Measurements from ENCODE around the gene KRTAP3-3.

KRTAP3-3 gene

GRCh38 chr17:40974366-40974765 lies 19.6 kb downstream of the KRTAP3-3 start:
- DNase-seq (ENCODE audit: low spot score in 2 of 2): no peak
- H3K4me3 Mint-ChIP-seq: no peak overlapping the region
- ATAC-seq (replicated peaks; ENCODE audit: extremely low read depth, poor library complexity, severe bottlenecking): no peak
- H3K36me3 Mint-ChIP-seq (ENCODE audit: insufficient read depth): no peaks in the 10 kb centered on the region
- no peaks in the 10 kb centered on the region for H3K9me3 Mint-ChIP-seq
- H3K4me1 Mint-ChIP-seq: no peaks in the 10 kb centered on the region
- no peak overlapping the region for H3K27ac Mint-ChIP-seq (ENCODE audit: low read depth)
- peaks cover 57% of the 10 kb centered on the region for H3K27me3 Mint-ChIP-seq

- ATAC-seq (replicated peaks; ENCODE audit: extremely low read depth, poor library complexity, severe bottlenecking) (no peak), DNase-seq (ENCODE audit: low spot score in 2 of 2) (no peak)
- Mint-ChIP-seq H3K27me3 (peaks cover 27% of the 10 kb centered on the region), H3K27ac (ENCODE audit: low read depth) (no peak overlapping the region), H3K4me3 (no peak overlapping the region), H3K36me3 (ENCODE audit: insufficient read depth) (no peaks in the 10 kb centered on the region), H3K4me1 (peaks cover 5% of the 10 kb centered on the region), H3K9me3 (no peaks in the 10 kb centered on the region)
Measured at GRCh38 chr17:40967582-40967981, 26.4 kb downstream of the KRTAP3-3 start.

- H3K27ac Mint-ChIP-seq (ENCODE audit: low read depth): no peak within 1 kb of the TSS
- ATAC-seq (replicated peaks; ENCODE audit: extremely low read depth, poor library complexity, severe bottlenecking): no peak
- no peak within 1 kb of the TSS for H3K4me3 Mint-ChIP-seq
- H3K9me3 Mint-ChIP-seq: no peaks in the 10 kb centered on the region
- H3K36me3 Mint-ChIP-seq (ENCODE audit: insufficient read depth): no peaks in the 10 kb centered on the region
- peaks cover 22% of the 10 kb centered on the region for H3K27me3 Mint-ChIP-seq
- no peak for DNase-seq (ENCODE audit: low spot score in 2 of 2)
- peaks cover 5% of the 10 kb centered on the region for H3K4me1 Mint-ChIP-seq
Measured at GRCh38 chr17:40966848-40967247, 27.1 kb downstream of the KRTAP3-3 start, which contains the start of gene KRT39. KRT39 (minus strand) TSS chr17:40966948; CDS start chr17:40966856, 92 bp downstream.

DNA sequence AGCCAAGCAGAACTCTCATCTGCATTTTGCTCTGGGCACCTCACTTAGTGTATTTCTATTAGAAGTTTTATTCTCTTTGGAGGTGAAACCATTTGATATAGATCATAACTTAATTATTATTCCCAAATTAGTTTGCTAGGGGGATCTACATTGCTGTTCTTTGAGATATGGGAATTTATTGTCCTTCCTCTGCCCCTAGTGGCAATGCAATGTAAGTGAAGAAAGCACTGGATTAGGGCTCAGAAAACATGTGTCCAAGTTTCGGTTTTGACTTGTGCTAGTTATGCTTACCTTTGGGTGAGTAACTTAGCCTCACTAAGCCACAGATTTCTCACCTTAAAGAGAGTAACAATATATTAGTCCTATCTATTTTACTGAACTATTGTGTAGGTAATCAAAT lies 30.1 kb downstream of the KRTAP3-3 start:
- Mint-ChIP-seq H3K9me3 (no peaks in the 10 kb centered on the region), H3K36me3 (ENCODE audit: insufficient read depth) (no peaks in the 10 kb centered on the region), H3K4me1 (peaks cover 5% of the 10 kb centered on the region), H3K27ac (ENCODE audit: low read depth) (no peak overlapping the region), H3K4me3 (no peak overlapping the region), H3K27me3 (peaks cover 15% of the 10 kb centered on the region)
- ATAC-seq (replicated peaks; ENCODE audit: extremely low read depth, poor library complexity, severe bottlenecking) (no peak), DNase-seq (ENCODE audit: low spot score in 2 of 2) (no peak)

DNA sequence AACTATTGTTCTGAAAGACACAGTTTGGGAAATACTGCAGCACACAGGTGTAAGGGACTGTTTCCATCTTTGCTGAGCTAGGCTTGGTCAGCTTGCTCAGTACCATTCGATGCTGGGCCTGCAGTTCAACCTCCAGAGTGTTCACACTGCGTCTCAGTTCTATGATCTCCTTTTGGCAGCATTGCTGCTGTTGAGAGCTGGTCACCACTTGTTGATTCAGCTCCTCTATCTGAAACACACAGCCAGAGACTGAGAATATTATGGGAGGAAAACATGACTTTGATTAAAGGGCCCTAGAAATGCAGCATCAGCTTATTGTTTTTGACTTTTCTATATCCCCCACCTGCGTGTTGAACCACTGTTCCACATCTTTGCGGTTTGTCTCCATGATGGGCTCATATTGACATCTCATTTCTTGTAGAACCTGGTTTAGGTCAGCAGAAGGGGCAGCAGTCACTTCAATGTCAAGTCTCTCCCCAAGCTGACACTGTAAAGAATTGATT lies 31.9 kb downstream of the KRTAP3-3 start:
- H3K4me1 Mint-ChIP-seq: peaks cover 5% of the 10 kb centered on the region
- H3K27ac Mint-ChIP-seq (ENCODE audit: low read depth): no peak overlapping the region
- H3K4me3 Mint-ChIP-seq: no peak overlapping the region

GRCh38 chr17:40961591-40961990 lies 32.4 kb downstream of the KRTAP3-3 start:
- no peak overlapping the region for H3K4me3 Mint-ChIP-seq
- peaks cover 5% of the 10 kb centered on the region for H3K4me1 Mint-ChIP-seq
- H3K36me3 Mint-ChIP-seq (ENCODE audit: insufficient read depth): no peaks in the 10 kb centered on the region
- DNase-seq (ENCODE audit: low spot score in 2 of 2) (no peak), ATAC-seq (replicated peaks; ENCODE audit: extremely low read depth, poor library complexity, severe bottlenecking) (no peak)
- no peak overlapping the region for H3K27ac Mint-ChIP-seq (ENCODE audit: low read depth)
- H3K27me3 Mint-ChIP-seq: peaks cover 11% of the 10 kb centered on the region
- no peaks in the 10 kb centered on the region for H3K9me3 Mint-ChIP-seq

More for the DNA sequence above, 31.9 kb downstream of the KRTAP3-3 start:
- ATAC-seq (replicated peaks; ENCODE audit: extremely low read depth, poor library complexity, severe bottlenecking) (no peak), DNase-seq (ENCODE audit: low spot score in 2 of 2) (no peak)
- no peaks in the 10 kb centered on the region for H3K9me3 Mint-ChIP-seq
- no peaks in the 10 kb centered on the region for H3K36me3 Mint-ChIP-seq (ENCODE audit: insufficient read depth)
- peaks cover 11% of the 10 kb centered on the region for H3K27me3 Mint-ChIP-seq

- H3K27me3 Mint-ChIP-seq: peaks cover 25% of the 10 kb centered on the region
- DNase-seq (ENCODE audit: low spot score in 2 of 2) (no peak), ATAC-seq (replicated peaks; ENCODE audit: extremely low read depth, poor library complexity, severe bottlenecking) (no peak)
- H3K36me3 Mint-ChIP-seq (ENCODE audit: insufficient read depth): no peaks in the 10 kb centered on the region
- H3K9me3 Mint-ChIP-seq: no peaks in the 10 kb centered on the region
- no peak overlapping the region for H3K4me3 Mint-ChIP-seq
- H3K27ac Mint-ChIP-seq (ENCODE audit: low read depth): no peak overlapping the region
- H3K4me1 Mint-ChIP-seq: peaks cover 5% of the 10 kb centered on the region
Measured at GRCh38 chr17:40960144-40960543, 33.8 kb downstream of the KRTAP3-3 start.

DNA sequence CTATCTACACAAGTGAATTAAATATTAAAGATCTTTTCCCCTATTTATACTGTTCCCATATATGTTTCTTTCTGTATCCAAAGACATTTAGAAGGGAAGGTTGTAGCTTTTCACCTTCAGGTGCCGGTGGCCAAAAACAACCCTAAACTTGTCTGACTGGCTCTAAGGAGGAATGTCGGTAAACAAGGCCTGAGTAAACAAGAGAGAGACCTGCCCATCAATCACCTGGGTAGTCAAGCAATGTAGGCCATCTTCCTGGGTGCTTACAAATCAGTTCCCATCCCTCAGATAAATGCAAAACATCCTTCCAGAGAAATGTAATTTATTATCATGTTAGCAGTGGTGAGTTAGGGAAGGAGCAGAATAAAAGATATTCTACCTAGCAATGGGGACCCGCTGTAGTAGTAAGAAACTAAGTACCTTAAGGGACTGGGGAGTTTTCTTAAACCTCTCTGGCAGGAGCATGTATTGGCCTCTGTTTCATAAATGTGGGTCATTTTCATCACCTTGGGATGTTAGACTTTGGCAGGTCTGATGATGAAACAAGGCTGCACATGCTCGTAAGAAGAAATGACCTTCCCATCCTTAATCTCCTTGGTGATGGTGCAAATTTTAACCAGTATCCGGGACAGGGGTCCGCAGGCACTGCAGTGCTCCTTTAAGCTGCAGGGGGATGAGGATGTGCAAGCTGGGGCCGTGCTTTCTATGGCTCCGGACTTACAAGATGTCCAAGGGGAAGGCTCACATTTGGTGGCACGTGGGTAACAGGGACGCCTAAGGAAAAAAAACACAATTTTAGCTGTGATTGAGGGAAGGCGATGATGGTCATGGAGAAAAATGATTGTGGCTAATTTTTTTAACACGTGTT lies 35.6 kb downstream of the KRTAP3-3 start:
- H3K27me3 Mint-ChIP-seq: peaks cover 43% of the 10 kb centered on the region
- H3K4me1 Mint-ChIP-seq: no peaks in the 10 kb centered on the region
- no peaks in the 10 kb centered on the region for H3K9me3 Mint-ChIP-seq
- no peak overlapping the region for H3K27ac Mint-ChIP-seq (ENCODE audit: low read depth)
- no peak for DNase-seq (ENCODE audit: low spot score in 2 of 2)
- no peak overlapping the region for H3K4me3 Mint-ChIP-seq
- ATAC-seq (replicated peaks; ENCODE audit: extremely low read depth, poor library complexity, severe bottlenecking): no peak
- H3K36me3 Mint-ChIP-seq (ENCODE audit: insufficient read depth): no peaks in the 10 kb centered on the region

DNA sequence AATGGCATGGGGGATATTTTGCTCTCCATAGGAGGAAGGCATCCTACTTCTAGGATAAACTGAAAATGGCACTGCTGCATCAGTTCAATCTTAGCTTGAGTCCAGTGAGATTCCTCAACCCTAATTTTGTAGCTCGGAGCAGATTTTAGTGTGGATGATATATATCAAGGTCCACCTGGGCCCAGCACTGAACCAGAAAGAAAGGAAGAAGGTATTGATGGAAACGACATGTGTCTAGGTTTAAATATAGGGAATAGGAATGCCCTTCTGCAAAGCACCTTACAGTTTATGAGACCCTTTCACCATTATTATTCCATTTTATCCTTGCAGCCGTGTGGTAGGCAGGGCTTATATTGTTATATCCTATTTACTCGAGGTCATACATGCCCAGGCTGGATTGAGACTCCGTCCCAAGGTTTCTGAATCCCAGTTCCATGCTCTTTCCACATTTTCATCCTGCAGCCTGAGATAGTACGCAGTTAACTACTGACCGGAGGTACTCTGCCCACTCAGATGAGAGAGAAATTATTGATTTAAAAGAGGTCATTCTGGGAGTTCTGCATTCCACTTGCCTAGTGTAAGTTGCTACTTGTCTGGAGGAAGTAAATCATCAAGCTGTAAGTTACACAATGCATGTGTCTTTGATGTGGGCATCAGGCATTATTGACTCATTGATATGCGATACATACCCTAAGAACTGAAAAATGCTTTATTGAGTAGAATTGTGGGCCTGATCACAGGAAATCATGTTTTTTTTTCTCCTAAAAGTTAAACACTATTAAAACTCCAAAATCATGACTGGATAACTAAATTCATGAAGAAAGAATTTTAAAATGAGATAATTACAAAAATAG lies 37.3 kb downstream of the KRTAP3-3 start:
- ATAC-seq (replicated peaks; ENCODE audit: extremely low read depth, poor library complexity, severe bottlenecking) (no peak), DNase-seq (ENCODE audit: low spot score in 2 of 2) (no peak)
- Mint-ChIP-seq H3K36me3 (ENCODE audit: insufficient read depth) (no peaks in the 10 kb centered on the region), H3K4me1 (no peaks in the 10 kb centered on the region), H3K27ac (ENCODE audit: low read depth) (no peak overlapping the region), H3K27me3 (peaks cover 57% of the 10 kb centered on the region), H3K4me3 (no peak overlapping the region), H3K9me3 (no peaks in the 10 kb centered on the region)

GRCh38 chr17:40953881-40954280 lies 40.1 kb downstream of the KRTAP3-3 start:
- H3K27me3 Mint-ChIP-seq: peaks cover 74% of the 10 kb centered on the region
- H3K4me3 Mint-ChIP-seq: no peak overlapping the region
- no peaks in the 10 kb centered on the region for H3K4me1 Mint-ChIP-seq
- H3K27ac Mint-ChIP-seq (ENCODE audit: low read depth): no peak overlapping the region
- no peaks in the 10 kb centered on the region for H3K36me3 Mint-ChIP-seq (ENCODE audit: insufficient read depth)
- H3K9me3 Mint-ChIP-seq: no peaks in the 10 kb centered on the region
- DNase-seq (ENCODE audit: low spot score in 2 of 2) (no peak), ATAC-seq (replicated peaks; ENCODE audit: extremely low read depth, poor library complexity, severe bottlenecking) (no peak)

- Mint-ChIP-seq H3K4me1 (no peaks in the 10 kb centered on the region), H3K27me3 (peaks cover 77% of the 10 kb centered on the region), H3K4me3 (no peak overlapping the region), H3K9me3 (no peaks in the 10 kb centered on the region), H3K27ac (ENCODE audit: low read depth) (no peak overlapping the region), H3K36me3 (ENCODE audit: insufficient read depth) (no peaks in the 10 kb centered on the region)
- no peak for ATAC-seq (replicated peaks; ENCODE audit: extremely low read depth, poor library complexity, severe bottlenecking)
- DNase-seq (ENCODE audit: low spot score in 2 of 2): no peak
Measured at GRCh38 chr17:40952661-40953060, 41.3 kb downstream of the KRTAP3-3 start.

GRCh38 chr17:40952154-40952553 lies 41.8 kb downstream of the KRTAP3-3 start:
- H3K4me3 Mint-ChIP-seq: no peak overlapping the region
- DNase-seq (ENCODE audit: low spot score in 2 of 2) (no peak), ATAC-seq (replicated peaks; ENCODE audit: extremely low read depth, poor library complexity, severe bottlenecking) (no peak)
- no peaks in the 10 kb centered on the region for H3K36me3 Mint-ChIP-seq (ENCODE audit: insufficient read depth)
- H3K27ac Mint-ChIP-seq (ENCODE audit: low read depth): no peak overlapping the region
- peaks cover 82% of the 10 kb centered on the region for H3K27me3 Mint-ChIP-seq
- H3K4me1 Mint-ChIP-seq: no peaks in the 10 kb centered on the region
- H3K9me3 Mint-ChIP-seq: no peaks in the 10 kb centered on the region
